Measurements from ENCODE around the gene SOBP.
"Not testable (repeated sequence)": the region's sequence is repeated elsewhere in the genome, so short reads cannot be mapped to it uniquely, and the experiment has no call there.

SOBP gene

GRCh38 chr6:107524626-107525025 lies 34.7 kb downstream of the SOBP start:
- no peak for DNase-seq

DNA sequence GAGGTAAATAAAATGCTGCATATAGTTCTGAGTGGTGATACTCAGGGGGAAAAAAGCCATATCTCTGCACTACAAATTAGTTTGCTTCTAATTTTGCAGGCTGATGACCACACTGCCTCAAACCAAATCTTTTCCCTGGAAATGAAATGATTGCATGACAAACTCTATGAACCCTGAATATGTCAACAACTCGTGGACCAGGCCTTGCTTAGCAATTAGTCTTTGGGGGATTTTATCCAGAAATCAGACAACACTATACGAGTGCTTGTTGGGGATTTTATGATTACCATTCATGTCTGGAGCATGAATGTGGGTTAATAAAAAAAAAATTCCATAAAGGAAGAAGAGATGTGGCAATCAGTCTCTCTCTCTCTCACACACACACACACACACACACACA lies 42.0 kb downstream of the SOBP start:
- no peak for DNase-seq

DNA sequence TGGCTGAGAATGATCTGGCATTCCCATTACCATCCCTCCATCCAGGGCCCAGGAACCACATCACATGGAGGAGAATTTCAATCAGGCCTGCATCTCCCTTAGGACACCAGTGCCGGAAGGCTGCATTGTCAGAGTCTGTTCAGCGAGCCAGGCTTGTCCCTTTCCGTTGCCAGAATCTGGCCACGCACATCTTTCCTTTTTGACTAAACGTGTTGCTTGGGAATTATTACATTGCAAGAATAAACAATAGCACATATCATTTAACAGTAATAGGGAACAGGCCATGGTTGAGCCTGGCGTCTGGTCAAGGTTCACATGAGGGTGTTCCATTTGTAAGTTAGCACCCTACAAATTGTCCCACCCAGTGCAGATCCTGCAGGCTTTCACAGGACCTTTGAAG lies 42.8 kb downstream of the SOBP start:
- DNase-seq: no peak

DNA sequence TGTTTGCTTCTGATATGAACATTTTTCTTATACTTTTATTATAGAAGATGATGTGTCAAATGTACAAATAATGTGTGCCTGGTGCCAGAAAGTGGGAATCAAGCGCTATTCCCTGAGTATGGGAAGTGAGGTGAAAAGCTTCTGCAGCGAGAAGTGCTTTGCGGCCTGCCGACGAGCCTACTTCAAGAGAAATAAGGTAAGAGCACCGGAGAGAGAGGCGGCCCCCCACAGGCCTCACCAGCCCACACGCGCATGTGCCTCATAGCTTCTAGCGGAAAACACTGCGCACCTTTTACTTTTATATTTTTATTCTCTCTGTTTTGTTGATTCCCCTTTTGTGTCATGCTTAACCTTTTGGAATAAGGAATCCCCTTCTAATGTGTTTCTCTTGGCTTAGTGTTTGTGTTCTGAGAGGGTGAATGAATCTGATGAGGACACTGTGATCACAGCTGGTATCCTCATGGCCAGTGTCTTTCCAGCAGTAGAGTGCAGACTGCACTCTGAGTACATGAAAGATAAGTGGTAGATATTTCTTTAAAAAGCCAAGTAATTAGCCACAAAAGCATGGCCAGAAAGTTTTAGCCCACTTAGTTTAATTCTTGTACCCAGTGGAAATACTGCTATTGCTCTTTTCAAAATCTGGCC lies 43.6 kb downstream of the SOBP start:
- no peak for DNase-seq

- DNase-seq: no peak
Observed at GRCh38 chr6:107534571-107535141, 44.7 kb downstream of the SOBP start.

GRCh38 chr6:107535626-107536025 lies 45.7 kb downstream of the SOBP start:
- no peak for DNase-seq

DNA sequence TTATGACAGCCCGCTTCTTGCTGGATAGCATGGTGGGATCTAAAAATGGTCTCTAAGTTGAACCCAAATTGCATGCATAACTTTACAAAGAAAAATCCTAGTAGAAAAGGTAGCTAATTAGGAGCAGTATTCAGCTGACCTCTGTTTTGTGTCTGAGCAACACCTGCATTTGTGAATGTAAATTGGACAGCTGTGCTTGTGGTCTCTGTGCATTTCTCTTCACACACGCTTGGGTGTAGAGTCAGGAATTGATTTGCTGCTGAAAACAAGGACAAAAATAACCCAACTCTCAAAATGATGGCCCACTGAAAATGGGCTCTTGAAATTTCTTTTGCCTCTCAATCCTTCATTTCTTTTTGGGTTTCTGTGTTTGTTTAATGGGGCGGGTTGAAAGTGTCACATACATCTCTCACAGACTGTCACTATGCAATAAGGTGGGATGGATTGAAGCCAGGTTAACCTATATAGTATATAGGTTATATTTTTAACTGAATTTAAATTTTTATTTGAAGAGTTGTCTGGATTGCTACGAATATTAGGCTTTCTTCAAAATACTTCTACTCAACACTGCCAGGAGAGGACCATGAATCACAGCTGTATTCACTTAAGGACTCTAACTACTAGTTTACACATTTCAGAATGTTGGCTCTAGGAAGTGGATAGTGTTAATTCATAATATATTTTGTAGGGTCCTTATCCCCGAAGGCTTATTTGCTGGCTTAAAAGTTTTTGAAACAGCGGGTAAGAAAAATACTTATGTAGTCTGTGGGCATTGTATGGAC lies 46.5 kb downstream of the SOBP start:
- DNase-seq: no peak

DNA sequence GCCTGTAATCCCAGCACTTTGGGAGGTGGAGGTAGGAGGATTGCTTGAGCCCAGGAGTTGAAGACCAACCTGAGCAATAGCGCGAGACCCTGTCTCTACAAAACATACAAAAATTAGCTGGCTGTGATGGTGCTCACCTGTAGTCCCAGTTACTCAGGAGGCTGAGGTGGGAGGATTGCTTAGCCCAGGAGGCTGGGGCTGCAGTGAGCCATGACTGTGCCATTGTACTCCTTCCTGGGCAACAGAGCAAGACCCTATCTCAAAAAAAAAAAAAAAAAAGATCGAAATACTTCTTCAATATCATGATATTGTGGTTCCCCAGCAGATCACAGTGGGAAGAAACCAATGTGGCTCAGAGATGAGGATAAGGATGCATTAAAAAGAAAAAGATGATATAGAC lies 47.6 kb downstream of the SOBP start:
- DNase-seq: no peak

DNA sequence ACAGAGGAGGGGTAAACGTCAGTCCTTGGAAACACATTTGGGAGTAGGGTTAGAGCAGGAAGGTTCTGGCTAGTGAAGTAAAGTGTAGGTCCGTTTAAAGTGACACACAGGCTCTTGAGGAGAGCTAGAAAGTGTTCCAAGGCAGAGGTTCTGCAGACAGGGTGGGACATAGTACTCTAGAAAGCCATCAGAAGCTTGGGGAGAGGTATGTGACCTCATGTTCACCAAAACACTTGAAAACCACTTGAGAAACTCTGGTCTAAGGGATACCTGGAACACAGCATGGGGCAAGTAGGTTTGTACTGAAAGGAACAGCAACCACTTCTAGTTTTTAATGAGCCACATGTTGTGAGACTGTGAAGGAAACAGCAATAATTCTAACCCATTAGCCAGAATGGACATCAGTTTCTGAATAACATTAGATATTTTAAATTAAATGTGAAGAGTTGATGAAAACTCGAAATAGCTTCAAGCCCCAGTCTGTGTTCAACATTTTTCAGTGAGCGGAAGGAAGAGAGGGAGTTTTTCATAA lies 49.0 kb downstream of the SOBP start:
- no peak for DNase-seq

DNA sequence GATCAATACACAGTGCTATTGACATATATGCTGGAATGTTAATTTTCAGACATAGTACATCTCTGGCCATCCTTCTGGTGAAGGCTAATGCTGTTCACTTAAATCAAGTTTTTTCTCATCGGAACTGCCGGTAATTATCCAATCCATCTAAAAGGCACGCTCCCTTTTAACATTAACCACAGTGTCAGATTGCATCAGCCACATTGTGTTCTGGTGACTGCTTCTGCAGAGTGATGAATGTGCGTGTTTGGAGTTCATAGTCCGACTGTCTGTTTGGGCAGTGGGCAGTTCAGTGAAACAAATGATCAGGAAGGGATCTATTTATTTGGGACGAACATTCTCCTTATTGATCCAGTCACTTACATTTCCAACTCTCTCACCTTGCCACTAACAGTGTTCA lies 49.5 kb downstream of the SOBP start:
- DNase-seq: no peak

DNA sequence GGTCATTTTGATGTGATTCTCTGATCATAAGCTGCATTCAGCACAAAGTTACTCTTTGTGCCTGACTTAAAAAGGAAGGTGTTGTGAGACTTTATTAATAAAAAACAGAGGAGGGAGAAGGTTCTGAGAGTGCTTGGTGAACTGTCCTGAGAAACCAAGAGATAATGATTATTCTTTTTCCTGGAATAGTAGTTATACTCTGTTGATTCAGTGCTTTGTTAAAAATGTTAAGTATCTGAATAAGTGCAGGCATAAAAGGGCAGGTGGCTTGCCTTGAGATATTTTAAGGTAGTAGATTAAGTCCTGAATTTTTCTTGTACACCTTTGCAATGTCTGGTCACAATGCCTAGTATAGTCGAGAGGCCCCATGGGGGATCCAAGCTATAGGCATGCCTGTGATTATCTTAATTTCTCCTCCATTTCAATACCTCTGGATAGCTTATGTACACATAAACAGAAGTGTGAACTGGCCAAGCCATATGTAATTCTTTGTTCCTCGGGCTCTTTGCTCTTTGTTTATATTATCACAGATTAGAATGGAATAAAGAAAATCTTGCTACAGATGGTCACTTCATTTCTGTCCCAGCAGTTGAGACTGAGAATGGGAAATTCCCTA lies 50.0 kb downstream of the SOBP start:
- no peak for DNase-seq

DNA sequence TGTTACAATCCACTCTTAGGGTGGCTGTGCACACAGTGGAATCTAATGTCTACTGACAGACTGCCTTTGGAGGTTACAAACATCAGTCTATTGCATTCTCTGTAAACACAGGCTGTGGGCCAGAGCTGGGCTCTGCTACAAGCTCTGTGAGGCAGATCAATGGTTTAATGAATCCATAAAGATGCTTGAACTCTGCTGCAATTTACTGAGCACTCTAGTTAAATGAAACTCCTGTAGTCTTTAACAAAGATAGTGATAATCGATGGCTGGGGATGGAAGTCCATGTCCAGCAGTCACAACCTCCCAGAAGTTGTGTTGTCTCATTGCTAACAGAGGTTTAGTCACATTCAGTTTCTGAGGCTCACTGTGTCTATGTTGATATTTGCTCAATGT lies 50.5 kb downstream of the SOBP start:
- no peak for DNase-seq

- no peak for DNase-seq
Observed at GRCh38 chr6:107542192-107542668, 52.3 kb downstream of the SOBP start.

- no peak for DNase-seq
Observed at GRCh38 chr6:107543088-107543487, 53.2 kb downstream of the SOBP start.

DNA sequence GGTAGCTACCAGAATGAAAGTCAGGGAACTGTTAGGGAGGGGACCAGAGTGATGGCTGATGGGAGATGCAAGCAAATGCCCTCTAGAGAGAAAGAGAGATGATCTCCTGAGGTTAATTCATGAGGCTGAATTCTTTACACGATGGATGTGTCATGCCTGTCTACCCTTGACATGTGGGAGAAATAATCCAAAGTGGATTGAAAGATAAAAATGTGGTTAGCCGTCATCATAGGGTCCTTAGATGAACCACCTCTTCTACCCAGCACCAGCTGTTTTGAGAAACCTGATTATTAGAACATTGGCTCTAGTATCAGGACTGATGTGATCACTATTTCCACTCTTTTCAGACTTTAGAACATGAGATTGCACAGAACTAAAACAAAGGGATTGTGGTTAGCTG lies 53.6 kb downstream of the SOBP start:
- no peak for DNase-seq

DNA sequence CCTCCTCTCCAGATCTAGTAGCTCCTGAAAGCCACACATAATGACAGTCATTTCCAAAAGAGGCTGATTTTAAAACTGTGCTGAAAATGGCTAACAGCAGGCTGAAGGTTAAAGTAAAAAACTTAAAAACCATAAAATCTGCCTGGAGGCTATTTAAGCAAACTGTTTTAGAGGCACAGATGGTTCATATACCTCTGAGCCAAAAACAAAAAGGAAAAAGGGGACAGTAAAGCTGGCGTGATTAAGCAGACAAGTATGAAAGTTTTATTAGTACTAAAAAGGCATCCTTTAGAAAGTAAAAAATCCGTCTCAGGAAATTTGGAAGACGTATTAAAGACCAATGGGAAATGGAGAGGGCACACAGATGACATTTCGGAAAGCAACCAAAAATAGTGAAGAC lies 55.8 kb downstream of the SOBP start:
- no peak for DNase-seq

GRCh38 chr6:107546691-107547450 lies 57.0 kb downstream of the SOBP start:
- DNase-seq: no peak

- DNase-seq: no peak
Observed at GRCh38 chr6:107547451-107547840, 57.5 kb downstream of the SOBP start.

GRCh38 chr6:107550241-107550840 lies 60.4 kb downstream of the SOBP start:
- DNase-seq: no peak

DNA sequence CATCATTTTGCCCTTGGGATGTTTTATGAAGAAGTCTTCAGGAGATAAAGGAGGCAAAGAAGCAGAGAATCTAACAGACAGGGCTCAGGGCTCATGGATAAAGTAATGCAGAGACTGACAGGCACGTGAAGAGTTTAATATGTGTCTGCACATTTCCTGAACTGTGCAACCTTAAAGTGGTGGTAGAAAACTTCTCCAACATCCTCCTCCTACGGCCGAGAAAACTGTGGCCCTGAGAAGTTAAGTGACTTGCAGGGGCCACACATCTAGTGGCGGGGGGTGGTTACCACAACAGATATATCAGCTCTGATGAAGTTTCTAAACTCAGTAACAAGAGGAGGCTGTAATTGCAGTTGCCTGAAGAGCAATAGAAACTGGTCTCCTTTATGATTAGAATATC lies 61.0 kb downstream of the SOBP start:
- no peak for DNase-seq

DNA sequence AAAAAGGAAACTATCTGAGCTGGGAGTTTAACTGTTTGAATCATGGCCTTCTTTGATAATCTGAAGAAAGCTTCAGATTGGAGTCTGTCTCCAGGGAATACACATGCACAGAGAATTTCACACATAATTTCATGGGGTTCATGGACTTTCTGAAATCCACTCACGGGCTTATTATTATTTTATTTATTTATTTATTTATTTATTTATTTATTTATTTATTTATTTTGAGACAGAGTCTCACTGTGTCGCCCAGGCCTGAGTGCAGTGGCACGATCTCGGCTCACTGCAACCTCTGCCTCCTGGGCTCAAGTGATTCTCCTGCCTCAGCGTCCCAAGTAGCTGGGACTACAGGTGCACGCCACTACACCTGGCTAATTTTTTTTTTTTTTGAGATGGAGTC lies 63.2 kb downstream of the SOBP start:
- DNase-seq: not testable (repeated sequence)

DNA sequence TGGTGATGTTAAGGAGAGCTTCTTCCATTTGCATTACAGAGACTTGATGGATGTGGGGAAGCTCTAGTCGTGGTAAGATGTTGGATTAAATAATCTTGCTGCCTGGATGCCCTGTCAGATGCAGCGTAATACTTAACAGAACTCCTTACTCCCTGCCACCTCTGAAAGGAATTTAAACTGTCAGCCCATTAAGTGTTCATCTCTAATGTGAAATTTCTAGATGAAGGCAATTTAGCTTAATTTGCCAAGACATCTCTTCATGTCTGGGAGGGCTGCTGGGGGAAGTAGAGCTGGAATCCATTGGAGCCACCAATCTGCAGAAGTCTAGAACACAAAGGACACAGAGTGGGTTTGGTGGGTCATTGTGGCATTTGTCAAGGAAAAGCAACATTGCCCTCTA lies 64.4 kb downstream of the SOBP start:
- no peak for DNase-seq

All from NCI-H1105 (cell line).